Stomach (tissue), 9 donors: ENCODE results near the gene EFCAB14. TPM values are rescaled to one million over a fixed set of nuclear protein-coding genes. Genes with fewer than 3 reads are reported as not detected.
"Not testable (repeated sequence)": the region's sequence is repeated elsewhere in the genome, so short reads cannot be mapped to it uniquely, and the experiment has no call there.

Source experiments
- DNase-seq, 2 donors: peaks; one replicate each; pipeline versions ENCODE4 v3.0.0 to v3.0.0-alpha.2; 2013 to 2019
- H3K27ac ChIP-seq, 5 donors: fragments of 200-600 bp in 4 of 5; sonication (generic) in 4 of 5; one replicate each; pipeline ENCODE4 v1.5.1; 2013 to 2019; ENCODE audit warnings: mild to moderate bottlenecking in 1 of 5, moderate library complexity in 1 of 5
- H3K27me3 ChIP-seq, 3 donors: fragments of 200-600 bp; sonication (generic); one replicate each; pipeline ENCODE4 v1.5.1; 2017 to 2019; ENCODE audit warnings: mixed run types in 1 of 3
- H3K36me3 ChIP-seq, 4 donors: fragments of 200-600 bp; sonication (generic); 1 replicate in 3 of 4; 2 replicates in 1 of 4; pipeline ENCODE4 v1.5.1; 2016 to 2019
- H3K4me1 ChIP-seq, 4 donors: fragments of 200-600 bp; sonication (generic); one replicate each; pipeline ENCODE4 v1.5.1; 2016 to 2019
- H3K4me3 ChIP-seq, 4 donors: fragments of 200-600 bp; sonication (generic) in 3 of 4; one replicate each; pipeline ENCODE4 v1.5.1; 2016 to 2019; ENCODE audit warnings: mild to moderate bottlenecking in 1 of 4
- H3K9me3 ChIP-seq, 4 donors: fragments of 200-600 bp; sonication (generic); one replicate each; pipeline ENCODE4 v1.5.1; 2016 to 2019
- EP300 ChIP-seq: sonication (generic); formaldehyde crosslinking; IDR thresholded peaks from one replicate; pipeline ENCODE4 v1.6.1; 2017; ENCODE audit warnings: antibody characterized with exemption
- POLR2A ChIP-seq, 4 donors: fragments of 450-650 bp; IDR thresholded peaks; one replicate each; pipeline ENCODE4 v1.6.1; 2016; ENCODE audit warnings: antibody characterized with exemption in 4 of 4, control low read depth in 2 of 4, mild to moderate bottlenecking in 1 of 4, moderate library complexity in 1 of 4
- POLR2AphosphoS5 ChIP-seq, 3 donors: sonication (generic); formaldehyde crosslinking; IDR thresholded peaks; one replicate each; pipeline ENCODE4 v1.6.1; 2016; ENCODE audit warnings: antibody characterized with exemption in 3 of 3
- WGBS, 5 donors: extraction: QIAGEN DNeasy Blood & Tissue Kit in 3 of 5; methylation state at CpG; one replicate each; pipeline versions ENCODE4 v1.1.5 to v1.1.7; 2013 to 2018; 5-methylcytosine and 5-hydroxymethylcytosine counted together
- intact Hi-C: fragments of 100-400 bp; cut with DNase I; formaldehyde crosslinking; loops from one replicate; pipeline ENCODE4 v1.15.1; 2023; ENCODE audit warnings: low total_unique reads
- polyA plus RNA-seq, 3 donors: library from polyadenylated mRNA; stranded (reverse); fragments of 200-250 nt; gene quantifications; one replicate each; pipeline ENCODE4 v1.2.3, GENCODE V29; 2013
- total RNA-seq, 5 donors: library from RNA; depleted of rRNA; stranded (reverse); fragments of >200 nt; gene quantifications; one replicate each; pipeline versions ENCODE4 v1.1.0 to v1.2.3, GENCODE V29; 2014 to 2016
- TF ChIP-seq, protein P1 (sequence below), 7 experiments: fragments of 450-650 bp in 4 of 7; fragments of 200-600 bp in 3 of 7; sonication (generic) in 3 of 7; IDR thresholded peaks; one replicate each; pipeline ENCODE4 v1.5.1; 2016 to 2019; ENCODE audit warnings: antibody characterized with exemption in 7 of 7, control low read depth in 2 of 7, mild to moderate bottlenecking in 1 of 7
- donor health status: healthy with polysubstance abuse.
- donor health status: Bipolar disorder and iron deficiency.
- donor health status: healthy.

The EFCAB14 gene
- total and polyA plus RNA-seq, 8 donors: 19.6 to 164 (median 53.8) TPM

GRCh38 chr1:46657775-46658174, 61.1 kb downstream of the EFCAB14 start:
- no peak overlapping the region for H3K4me3 ChIP-seq
- intact Hi-C loops: no loop called here
- H3K4me1 ChIP-seq: peaks cover 0 to 6% (median 0%) of the 10 kb centered on the region in 4 donors
- peaks cover 17 to 89% (median 72%) of the 10 kb centered on the region in 4 donors for H3K36me3 ChIP-seq
- no peaks in the 10 kb centered on the region for H3K27me3 ChIP-seq
- WGBS, 5 donors: 70 to 91% (median 88%) methylated on average over 1 of the region's 1 CpG
- no peak for DNase-seq
- TF ChIP-seq POLR2A (IDR thresholded peaks at IDR 0.05) (no peak), EP300 (no peak), POLR2AphosphoS5 (IDR thresholded peaks at IDR 0.05) (no peak)
- TF ChIP-seq, protein P1, sequence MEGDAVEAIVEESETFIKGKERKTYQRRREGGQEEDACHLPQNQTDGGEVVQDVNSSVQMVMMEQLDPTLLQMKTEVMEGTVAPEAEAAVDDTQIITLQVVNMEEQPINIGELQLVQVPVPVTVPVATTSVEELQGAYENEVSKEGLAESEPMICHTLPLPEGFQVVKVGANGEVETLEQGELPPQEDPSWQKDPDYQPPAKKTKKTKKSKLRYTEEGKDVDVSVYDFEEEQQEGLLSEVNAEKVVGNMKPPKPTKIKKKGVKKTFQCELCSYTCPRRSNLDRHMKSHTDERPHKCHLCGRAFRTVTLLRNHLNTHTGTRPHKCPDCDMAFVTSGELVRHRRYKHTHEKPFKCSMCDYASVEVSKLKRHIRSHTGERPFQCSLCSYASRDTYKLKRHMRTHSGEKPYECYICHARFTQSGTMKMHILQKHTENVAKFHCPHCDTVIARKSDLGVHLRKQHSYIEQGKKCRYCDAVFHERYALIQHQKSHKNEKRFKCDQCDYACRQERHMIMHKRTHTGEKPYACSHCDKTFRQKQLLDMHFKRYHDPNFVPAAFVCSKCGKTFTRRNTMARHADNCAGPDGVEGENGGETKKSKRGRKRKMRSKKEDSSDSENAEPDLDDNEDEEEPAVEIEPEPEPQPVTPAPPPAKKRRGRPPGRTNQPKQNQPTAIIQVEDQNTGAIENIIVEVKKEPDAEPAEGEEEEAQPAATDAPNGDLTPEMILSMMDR (IDR thresholded peaks at IDR 0.05): no peak
- no peak overlapping the region for H3K27ac ChIP-seq
- H3K9me3 ChIP-seq: no peaks in the 10 kb centered on the region

DNA sequence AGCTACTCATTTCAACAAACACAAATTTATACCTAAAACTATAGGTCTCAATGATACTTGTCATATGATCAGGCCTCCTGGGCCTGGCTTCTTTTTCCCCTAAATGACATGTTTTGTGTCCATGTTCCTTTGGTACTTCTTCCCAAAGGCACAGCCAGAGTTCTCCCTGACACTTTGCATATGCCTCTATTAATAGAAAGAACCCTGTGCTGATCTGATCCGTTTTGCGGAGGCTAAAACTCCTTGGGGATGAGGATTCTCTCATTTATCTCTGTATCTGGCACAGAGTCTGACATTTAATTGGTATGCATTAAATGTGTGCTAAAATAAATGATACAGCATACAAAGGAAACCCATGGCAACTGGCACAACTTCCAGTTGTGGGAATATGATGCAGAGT, 62.3 kb downstream of the EFCAB14 start:
- no peak for TF ChIP-seq POLR2A (IDR thresholded peaks at IDR 0.05)
- TF ChIP-seq, protein P1 (IDR thresholded peaks at IDR 0.05): no peak
- TF ChIP-seq EP300: no peak
- no peak for TF ChIP-seq POLR2AphosphoS5 (IDR thresholded peaks at IDR 0.05)
- intact Hi-C loops: no loop called here
- peak in 1 of 2 donors; percentile 32 for DNase-seq
- no peaks in the 10 kb centered on the region for H3K9me3 ChIP-seq
- WGBS, 5 donors: 64 to 91% (median 86%) methylated on average over 2 of the region's 2 CpGs
- peaks cover 18 to 90% (median 78%) of the 10 kb centered on the region in 4 donors for H3K36me3 ChIP-seq
- no peaks in the 10 kb centered on the region for H3K27me3 ChIP-seq
- H3K27ac ChIP-seq: no peak overlapping the region
- H3K4me1 ChIP-seq: peaks cover 0 to 6% (median 0%) of the 10 kb centered on the region in 4 donors
- no peak overlapping the region for H3K4me3 ChIP-seq

GRCh38 chr1:46655848-46656247, 63.1 kb downstream of the EFCAB14 start:
- intact Hi-C loops: no loop called here
- H3K4me1 ChIP-seq: peaks cover 0 to 6% (median 0%) of the 10 kb centered on the region in 4 donors
- DNase-seq: no peak
- H3K9me3 ChIP-seq: no peaks in the 10 kb centered on the region
- H3K36me3 ChIP-seq: peaks cover 18 to 88% (median 79%) of the 10 kb centered on the region in 4 donors
- no peak overlapping the region for H3K27ac ChIP-seq
- H3K27me3 ChIP-seq: no peaks in the 10 kb centered on the region
- TF ChIP-seq, protein P1 (IDR thresholded peaks at IDR 0.05): no peak
- TF ChIP-seq POLR2AphosphoS5 (IDR thresholded peaks at IDR 0.05) (no peak), EP300 (no peak), POLR2A (IDR thresholded peaks at IDR 0.05) (no peak)
- no peak overlapping the region for H3K4me3 ChIP-seq

DNA sequence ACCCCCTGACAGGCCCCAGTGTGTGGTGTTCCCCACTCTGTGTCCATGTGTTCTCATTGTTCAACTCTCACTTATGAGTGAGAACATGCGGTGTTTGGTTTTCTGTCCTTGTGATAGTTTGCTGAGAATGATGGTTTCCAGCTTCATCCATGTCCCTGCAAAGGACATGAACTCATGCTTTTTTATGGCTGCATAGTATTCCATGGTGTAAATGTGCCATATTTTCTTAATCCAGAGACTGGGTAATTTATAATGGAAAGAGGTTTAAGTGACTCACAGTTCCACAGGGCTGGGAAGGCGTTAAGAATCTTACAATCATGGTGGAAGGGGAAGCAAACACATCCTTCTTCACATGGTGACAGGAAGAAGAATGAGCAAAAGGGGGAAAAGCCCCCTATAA, 64.2 kb downstream of the EFCAB14 start:
- WGBS, 5 donors: 97 to 100% (median 98%) methylated on average over 2 of the region's 2 CpGs
- H3K27ac ChIP-seq, H3K4me3 ChIP-seq, H3K9me3 ChIP-seq, intact Hi-C loops, H3K27me3 ChIP-seq, H3K4me1 ChIP-seq, DNase-seq: not testable (repeated sequence)
- H3K36me3 ChIP-seq: peaks cover 21 to 93% (median 88%) of the 10 kb centered on the region in 4 donors

GRCh38 chr1:46654012-46654411, 64.9 kb downstream of the EFCAB14 start:
- Histone ChIP-seq H3K27me3 (no peaks in the 10 kb centered on the region), H3K4me1 (peaks cover 0 to 6% (median 0%) of the 10 kb centered on the region in 4 donors), H3K9me3 (peaks cover 0 to 9% (median 2%) of the 10 kb centered on the region in 4 donors), H3K4me3 (no peak overlapping the region), H3K27ac (peak overlapping the region in 3 of 5 donors; percentile 13 to 46 (median 16)), H3K36me3 (peaks cover 25 to 93% (median 87%) of the 10 kb centered on the region in 4 donors)
- no peak for DNase-seq
- no peak for TF ChIP-seq EP300
- intact Hi-C loops: no loop called here
- 87 to 100% (median 93%) methylated on average over 1 of the region's 1 CpG for WGBS, 5 donors
